H9 (cell line): Measurements from ENCODE around the gene EME1. TPM values are rescaled to one million over a fixed set of nuclear protein-coding genes. Genes with fewer than 3 reads are reported as not detected.

Source experiments
- DNase-seq: peaks from one replicate; pipeline ENCODE4 v3.0.0-alpha.2; 2017
- H2AFZ ChIP-seq: one replicate; pipeline ENCODE4 v1.6.1; 2013; ENCODE audit warnings: mild to moderate bottlenecking, low read length, control low read depth, moderate library complexity
- H2AK5ac ChIP-seq: 2 replicates; pipeline ENCODE4 v1.6.1; 2013; ENCODE audit warnings: low read length, control low read depth, mixed read lengths; ENCODE audit not compliant: insufficient read length
- H2BK120ac ChIP-seq: one replicate; pipeline ENCODE4 v1.6.1; 2013; ENCODE audit warnings: low read depth, mild to moderate bottlenecking, low read length, control low read depth, inconsistent platforms; ENCODE audit not compliant: poor library complexity, severe bottlenecking
- H2BK12ac ChIP-seq: 2 replicates; pipeline ENCODE4 v1.6.1; 2013; ENCODE audit warnings: low read length, control low read depth, mixed read lengths, low read depth; ENCODE audit not compliant: insufficient read length
- H2BK15ac ChIP-seq: 2 replicates; pipeline ENCODE4 v1.6.1; 2013; ENCODE audit warnings: low read depth, low read length, control low read depth
- H2BK20ac ChIP-seq: one replicate; pipeline ENCODE4 v1.6.1; 2013; ENCODE audit warnings: low read depth, mild to moderate bottlenecking, low read length, control low read depth, inconsistent platforms; ENCODE audit not compliant: poor library complexity, severe bottlenecking
- H2BK5ac ChIP-seq: 2 replicates; pipeline ENCODE4 v1.6.1; 2013; ENCODE audit warnings: low read length, control low read depth, mixed read lengths; ENCODE audit not compliant: insufficient read length
- H3K14ac ChIP-seq: 2 replicates; pipeline ENCODE4 v1.6.1; 2013; ENCODE audit warnings: low read length, control low read depth; ENCODE audit not compliant: insufficient read depth
- H3K18ac ChIP-seq: 2 replicates; pipeline ENCODE4 v1.6.1; 2013; ENCODE audit warnings: low read depth, mild to moderate bottlenecking, mixed read lengths, low read length, control low read depth; ENCODE audit not compliant: insufficient read length
- H3K23ac ChIP-seq: 2 replicates; pipeline ENCODE4 v1.6.1; 2013; ENCODE audit warnings: low read length, control low read depth, mixed read lengths, low read depth; ENCODE audit not compliant: insufficient read length
- H3K23me2 ChIP-seq: 2 replicates; pipeline ENCODE4 v1.6.1; 2013; ENCODE audit warnings: low read depth, mild to moderate bottlenecking, mixed read lengths, low read length, control low read depth; ENCODE audit not compliant: insufficient read length, poor library complexity, severe bottlenecking
- H3K27ac ChIP-seq: 2 replicates; pipeline ENCODE4 v1.5.1; 2013; ENCODE audit warnings: low read length, control low read depth, mixed read lengths, low read depth; ENCODE audit not compliant: insufficient read length
- H3K27me3 ChIP-seq: 2 replicates; pipeline ENCODE4 v1.6.1; 2013; ENCODE audit warnings: low read length, control low read depth, inconsistent platforms; ENCODE audit not compliant: insufficient read depth
- H3K4ac ChIP-seq: 2 replicates; pipeline ENCODE4 v1.6.1; 2013; ENCODE audit warnings: low read depth, mild to moderate bottlenecking, control low read depth, inconsistent platforms, low read length, moderate library complexity
- H3K4me1 ChIP-seq: 2 replicates; pipeline ENCODE4 v1.6.1; 2013; ENCODE audit warnings: low read length, control low read depth, inconsistent platforms; ENCODE audit not compliant: insufficient read depth
- H3K4me2 ChIP-seq: 2 replicates; pipeline ENCODE4 v1.6.1; 2013; ENCODE audit warnings: low read length, control low read depth, mixed read lengths; ENCODE audit not compliant: insufficient read length, insufficient read depth
- H3K56ac ChIP-seq: 2 replicates; pipeline ENCODE4 v1.6.1; 2013; ENCODE audit warnings: low read depth, mild to moderate bottlenecking, mixed read lengths, low read length, control low read depth; ENCODE audit not compliant: insufficient read length
- H3K79me1 ChIP-seq: 2 replicates; pipeline ENCODE4 v1.6.1; 2013; ENCODE audit warnings: low read depth, mild to moderate bottlenecking, moderate library complexity, low read length, control low read depth, inconsistent platforms; ENCODE audit not compliant: insufficient read depth, poor library complexity, severe bottlenecking
- H3K79me2 ChIP-seq: 2 replicates; pipeline ENCODE4 v1.6.1; 2013; ENCODE audit warnings: low read length, control low read depth, inconsistent platforms; ENCODE audit not compliant: insufficient read depth
- H3K9ac ChIP-seq: 2 replicates; pipeline ENCODE4 v1.6.1; 2013; ENCODE audit warnings: low read length, control low read depth, mixed read lengths; ENCODE audit not compliant: insufficient read length; ENCODE audit errors: extremely low read depth
- H3K9me3 ChIP-seq: one replicate; pipeline ENCODE4 v1.6.1; 2013; ENCODE audit warnings: low read depth, low read length, inconsistent platforms; ENCODE audit not compliant: control insufficient read depth
- H3T11ph ChIP-seq: one replicate; pipeline ENCODE4 v1.6.1; 2013; ENCODE audit warnings: mild to moderate bottlenecking, low read length, control low read depth, inconsistent platforms
- H4K20me1 ChIP-seq: one replicate; pipeline ENCODE4 v1.6.1; 2013; ENCODE audit not compliant: control insufficient read depth, insufficient read length, insufficient read depth
- H4K5ac ChIP-seq: 2 replicates; pipeline ENCODE4 v1.6.1; 2013; ENCODE audit warnings: low read depth, mild to moderate bottlenecking, mixed read lengths, low read length, control low read depth; ENCODE audit not compliant: insufficient read length
- H4K8ac ChIP-seq: replicated peaks from 2 replicates; pipeline ENCODE4 v1.6.1; 2013; ENCODE audit warnings: low read length, control low read depth, mixed read lengths, low read depth; ENCODE audit not compliant: insufficient read length
- H4K91ac ChIP-seq: 2 replicates; pipeline ENCODE4 v1.6.1; 2013; ENCODE audit warnings: low read depth, mild to moderate bottlenecking, moderate library complexity, mixed read lengths, low read length, control low read depth; ENCODE audit not compliant: insufficient read length
- H3K27ac Mint-ChIP-seq, 3 experiments: 2 replicates in 2 of 3; 3 replicates in 1 of 3; pipeline ENCODE4 v1.8.0; 2020 to 2021; ENCODE audit warnings: mixed read lengths in 3 of 3, mild to moderate bottlenecking in 1 of 3, moderate library complexity in 1 of 3
- H3K27me3 Mint-ChIP-seq: 2 replicates; pipeline ENCODE4 v1.8.0; 2021; ENCODE audit warnings: low read depth, mild to moderate bottlenecking, moderate library complexity, mixed read lengths
- H3K36me3 Mint-ChIP-seq, 3 experiments: 2 replicates in 2 of 3; 3 replicates in 1 of 3; pipeline ENCODE4 v1.8.0; 2020 to 2021; ENCODE audit warnings: low read depth in 3 of 3, mixed read lengths in 3 of 3; ENCODE audit not compliant: insufficient read depth in 1 of 3
- H3K4me1 Mint-ChIP-seq, 2 experiments: 2 replicates each; pipeline ENCODE4 v1.8.0; 2020; ENCODE audit warnings: mixed read lengths in 2 of 2
- H3K4me3 Mint-ChIP-seq, 2 experiments: 2 replicates in 1 of 2; 3 replicates in 1 of 2; pipeline ENCODE4 v1.8.0; 2020 to 2021; ENCODE audit warnings: mild to moderate bottlenecking in 2 of 2, mixed read lengths in 2 of 2, moderate library complexity in 1 of 2
- H3K9me3 Mint-ChIP-seq, 2 experiments: 2 replicates in 1 of 2; 3 replicates in 1 of 2; pipeline ENCODE4 v1.8.0; 2020; ENCODE audit warnings: mild to moderate bottlenecking in 2 of 2, mixed read lengths in 2 of 2, moderate library complexity in 1 of 2
- WGBS: extraction: QIAGEN DNeasy Blood & Tissue Kit; methylation state at CpG from one replicate; pipeline ENCODE4 v1.1.7; 2013; ENCODE audit warnings: missing lambda C conversion rate, low lambda C conversion rate, mixed read lengths; ENCODE audit not compliant: insufficient read length; ENCODE audit errors: extremely low coverage; 5-methylcytosine and 5-hydroxymethylcytosine counted together
- total RNA-seq: library from RNA; stranded (reverse); gene quantifications from 2 replicates; pipeline ENCODE4 v1.2.1, GENCODE V29; 2021
- TF ChIP-seq, protein P1 (sequence below): fragments of 200-600 bp; sonication (generic); conservative IDR thresholded peaks from 3 replicates; pipeline ENCODE4 v1.8.0; 2021; ENCODE audit warnings: antibody characterized with exemption, mild to moderate bottlenecking

The EME1 gene
- total RNA-seq, 1 experiment from 2014 or later = 15.1 TPM

DNA sequence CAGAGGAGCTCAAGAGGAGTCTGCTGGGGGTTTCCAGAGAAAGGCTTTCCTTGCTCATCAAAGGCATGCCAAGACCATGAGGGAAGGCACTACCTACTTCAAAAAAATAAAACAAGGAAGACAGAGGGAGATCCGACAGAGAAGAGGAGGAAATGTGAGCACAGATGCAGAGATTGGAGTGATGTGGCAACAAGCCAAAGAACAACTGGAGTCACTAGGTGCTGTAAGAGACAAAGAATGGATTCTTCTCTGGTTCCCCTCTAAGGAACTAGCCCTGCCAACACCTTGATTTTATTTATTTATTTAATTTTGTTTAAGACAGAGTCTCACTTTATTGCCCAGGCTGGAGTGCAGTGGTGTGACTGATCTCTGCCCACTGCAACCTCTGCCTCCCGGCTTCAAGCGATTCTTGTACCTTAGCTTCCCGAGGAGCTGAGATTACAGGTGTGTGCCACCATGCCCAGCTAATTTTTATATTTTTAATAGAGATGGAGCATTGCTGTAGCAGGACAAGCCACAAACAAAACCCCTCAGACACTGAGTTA, 39.2 kb downstream of the EME1 start:
- no peak overlapping the region for H3K27ac Mint-ChIP-seq
- Histone ChIP-seq H3K18ac (no peak overlapping the region), H2AFZ (no peak overlapping the region), H3K9me3 (no peaks in the 10 kb centered on the region), H3K4ac (no peak overlapping the region), H3K9ac (no peak overlapping the region), H2BK5ac (no peak overlapping the region), H2BK20ac (no peak overlapping the region), H3K23me2 (no peaks in the 10 kb centered on the region), H4K91ac (no peak overlapping the region), H2AK5ac (no peak overlapping the region), H3T11ph (no peak overlapping the region), H3K27ac (no peak overlapping the region), H4K20me1 (no peaks in the 10 kb centered on the region), H3K56ac (no peak overlapping the region), H3K79me2 (no peaks in the 10 kb centered on the region), H3K4me2 (no peak overlapping the region), H4K5ac (no peak overlapping the region), H2BK12ac (no peak overlapping the region), H3K14ac (no peak overlapping the region), H3K23ac (no peak overlapping the region), H4K8ac (no peak overlapping the region), H2BK15ac (no peak overlapping the region), H2BK120ac (no peak overlapping the region), H3K4me1 (no peaks in the 10 kb centered on the region), H3K79me1 (no peaks in the 10 kb centered on the region), H3K27me3 (no peaks in the 10 kb centered on the region)
- TF ChIP-seq, protein P1, sequence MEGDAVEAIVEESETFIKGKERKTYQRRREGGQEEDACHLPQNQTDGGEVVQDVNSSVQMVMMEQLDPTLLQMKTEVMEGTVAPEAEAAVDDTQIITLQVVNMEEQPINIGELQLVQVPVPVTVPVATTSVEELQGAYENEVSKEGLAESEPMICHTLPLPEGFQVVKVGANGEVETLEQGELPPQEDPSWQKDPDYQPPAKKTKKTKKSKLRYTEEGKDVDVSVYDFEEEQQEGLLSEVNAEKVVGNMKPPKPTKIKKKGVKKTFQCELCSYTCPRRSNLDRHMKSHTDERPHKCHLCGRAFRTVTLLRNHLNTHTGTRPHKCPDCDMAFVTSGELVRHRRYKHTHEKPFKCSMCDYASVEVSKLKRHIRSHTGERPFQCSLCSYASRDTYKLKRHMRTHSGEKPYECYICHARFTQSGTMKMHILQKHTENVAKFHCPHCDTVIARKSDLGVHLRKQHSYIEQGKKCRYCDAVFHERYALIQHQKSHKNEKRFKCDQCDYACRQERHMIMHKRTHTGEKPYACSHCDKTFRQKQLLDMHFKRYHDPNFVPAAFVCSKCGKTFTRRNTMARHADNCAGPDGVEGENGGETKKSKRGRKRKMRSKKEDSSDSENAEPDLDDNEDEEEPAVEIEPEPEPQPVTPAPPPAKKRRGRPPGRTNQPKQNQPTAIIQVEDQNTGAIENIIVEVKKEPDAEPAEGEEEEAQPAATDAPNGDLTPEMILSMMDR = no peak
- no CpG with 5 or more reads among the region's 4 CpGs for WGBS
- H3K4me1 Mint-ChIP-seq = peaks cover 2 to 4% of the 10 kb centered on the region in 2 experiments; a peak in 3 of 4 replicates
- H3K4me3 Mint-ChIP-seq = no peak overlapping the region
- peaks cover 16% of the 10 kb centered on the region for H3K27me3 Mint-ChIP-seq
- DNase-seq = no peak
- H3K9me3 Mint-ChIP-seq = no peaks in the 10 kb centered on the region
- no peaks in the 10 kb centered on the region for H3K36me3 Mint-ChIP-seq
